A549 (cell line): ENCODE data around the gene PKDCC. TPM values are rescaled to one million over a fixed set of nuclear protein-coding genes. Genes with fewer than 3 reads are reported as not detected.

Experiments
- ATAC-seq, 2 experiments: fragments of 200-7000 bp in 1 of 2; fragments of >200 bp in 1 of 2; cut with Nextera tagmentation in 1 of 2; cut with Tn5 transposase in 1 of 2; 3 replicates each; pipeline versions ENCODE4 v1.8.0 to v1.9.1; 2018 to 2020; ENCODE audit warnings: mild to moderate bottlenecking in 1 of 2, moderate library complexity in 1 of 2
- CTCF ChIA-PET: fragments of 300-600 bp; sonication (Branson Sonifier 250); formaldehyde crosslinking; extraction: SDS; loops from one replicate; lab custom pipeline; 2021; ENCODE audit warnings: antibody characterized with exemption, inconsistent platforms; lab: Yijun Ruan, JAX
- POLR2A ChIA-PET: fragments of 350-600 bp; formaldehyde crosslinking; extraction: SDS; loops from one replicate; lab custom pipeline; 2021; ENCODE audit warnings: antibody characterized with exemption, inconsistent platforms; lab: Yijun Ruan, JAX
- DNase-seq, 2 experiments: peaks; one replicate each; pipeline versions ENCODE4 v3.0.0 to v3.0.0-alpha.2; 2011 to 2016; ENCODE audit warnings: low read depth in 1 of 2, low spot score in 1 of 2
- FAIRE-seq: peaks from 2 replicates; lab custom pipeline; 2011; peaks lifted over from hg19 to GRCh38; lab: Jason Lieb, UNC
- H3K27ac ChIP-seq, 2 experiments: fragments of >200 bp; sonication (Bioruptor Twin); formaldehyde crosslinking; 3 replicates each; pipeline ENCODE4 v1.5.1; 2016 to 2017
- H3K4me1 ChIP-seq: fragments of >200 bp; sonication (Bioruptor Twin); formaldehyde crosslinking; 3 replicates; pipeline ENCODE4 v1.6.1; 2016
- H3K4me2 ChIP-seq: fragments of >200 bp; sonication (Bioruptor Twin); formaldehyde crosslinking; 3 replicates; pipeline ENCODE4 v1.6.1; 2016
- H3K4me3 ChIP-seq: fragments of >200 bp; sonication (Bioruptor Twin); formaldehyde crosslinking; 3 replicates; pipeline ENCODE4 v1.5.1; 2016
- H3K9me3 ChIP-seq: fragments of >200 bp; sonication (Bioruptor Twin); formaldehyde crosslinking; 3 replicates; pipeline ENCODE4 v1.6.1; 2016
- ATOH8 ChIP-seq: fragments of 250-450 bp; sonication (Bioruptor Pico); IDR thresholded peaks from 2 replicates; pipeline ENCODE4 v1.5.0; 2020; ENCODE audit warnings: low read depth, mild to moderate bottlenecking, moderate library complexity
- CBX2 ChIP-seq: fragments of 200-600 bp; sonication (generic); IDR thresholded peaks from 2 replicates; pipeline ENCODE4 v1.6.1; 2016; ENCODE audit warnings: low read depth, mild to moderate bottlenecking, borderline replicate concordance
- CHD2 ChIP-seq: fragments of 150-350 bp; IDR thresholded peaks from 2 replicates; pipeline ENCODE4 v1.6.1; 2014; ENCODE audit warnings: low read length; ENCODE audit not compliant: partially characterized antibody
- CTCF ChIP-seq: fragments of >200 bp; sonication (Bioruptor Twin); formaldehyde crosslinking; IDR thresholded peaks from 3 replicates; pipeline ENCODE4 v1.5.1; 2016
- E2F6 ChIP-seq: IDR thresholded peaks from 2 replicates; pipeline ENCODE4 v1.6.1; 2012; ENCODE audit warnings: low read depth, borderline replicate concordance
- EHMT2 ChIP-seq: fragments of 200-600 bp; sonication (generic); IDR thresholded peaks from 2 replicates; pipeline ENCODE4 v1.6.1; 2016; ENCODE audit warnings: antibody characterized with exemption, low read depth, mild to moderate bottlenecking, moderate library complexity
- EP300 ChIP-seq, 2 experiments: fragments of >200 bp; sonication (Bioruptor Twin); formaldehyde crosslinking; IDR thresholded peaks; 2 replicates in 1 of 2; 3 replicates in 1 of 2; pipeline ENCODE4 v1.6.1; 2016 to 2017
- FOSB ChIP-seq: fragments of 250-450 bp; sonication (Bioruptor Pico); IDR thresholded peaks from 2 replicates; pipeline ENCODE4 v1.5.0; 2020; ENCODE audit warnings: mild to moderate bottlenecking, moderate library complexity
- FOXS1 ChIP-seq: fragments of 250-450 bp; sonication (Bioruptor Pico); IDR thresholded peaks from 2 replicates; pipeline ENCODE4 v1.5.0; 2020; ENCODE audit warnings: mild to moderate bottlenecking, moderate library complexity
- GATA3 ChIP-seq: IDR thresholded peaks from 2 replicates; pipeline ENCODE4 v1.6.1; 2012; ENCODE audit warnings: borderline replicate concordance
- HDAC2 ChIP-seq: fragments of 200-600 bp; sonication (generic); IDR thresholded peaks from 2 replicates; pipeline ENCODE4 v1.6.1; 2016
- HMGXB4 ChIP-seq: fragments of 250-450 bp; sonication (Bioruptor Pico); IDR thresholded peaks from 2 replicates; pipeline ENCODE4 v1.5.0; 2021; ENCODE audit warnings: mild to moderate bottlenecking, moderate library complexity, borderline replicate concordance
- HOXB13 ChIP-seq: fragments of 250-450 bp; sonication (Bioruptor Pico); IDR thresholded peaks from 2 replicates; pipeline ENCODE4 v1.5.0; 2020; ENCODE audit warnings: low read depth, mild to moderate bottlenecking, moderate library complexity
- HOXB5 ChIP-seq: fragments of 250-450 bp; sonication (Bioruptor Pico); IDR thresholded peaks from 2 replicates; pipeline ENCODE4 v1.5.0; 2020; ENCODE audit warnings: mild to moderate bottlenecking, moderate library complexity
- KDM1A ChIP-seq: fragments of 200-600 bp; sonication (generic); IDR thresholded peaks from 2 replicates; pipeline ENCODE4 v1.6.1; 2016; ENCODE audit warnings: low read depth, mild to moderate bottlenecking
- MAFK ChIP-seq: fragments of 450-650 bp; IDR thresholded peaks from 2 replicates; pipeline ENCODE4 v1.6.1; 2014; ENCODE audit not compliant: partially characterized antibody
- MYC ChIP-seq: IDR thresholded peaks from 2 replicates; pipeline ENCODE4 v1.6.1; 2012; ENCODE audit warnings: mild to moderate bottlenecking, inconsistent platforms, low read length, improper control_type of control experiment, borderline replicate concordance
- NFE2L2 ChIP-seq: fragments of 150-350 bp; conservative IDR thresholded peaks from 2 replicates; pipeline ENCODE4 v1.6.1; 2014; ENCODE audit warnings: low read length
- NR3C1 ChIP-seq: fragments of >200 bp; sonication (Bioruptor Twin); formaldehyde crosslinking; IDR thresholded peaks from 3 replicates; pipeline ENCODE4 v1.6.1; 2017
- PHF8 ChIP-seq: fragments of 200-600 bp; sonication (generic); IDR thresholded peaks from 2 replicates; pipeline ENCODE4 v1.6.1; 2016; ENCODE audit warnings: low read depth, mild to moderate bottlenecking, antibody characterized with exemption, moderate library complexity, borderline replicate concordance
- ZSCAN20 ChIP-seq: fragments of 250-450 bp; sonication (Bioruptor Pico); IDR thresholded peaks from 2 replicates; pipeline ENCODE4 v1.8.0; 2022; ENCODE audit warnings: mild to moderate bottlenecking, moderate library complexity
- WGBS: methylation state at CpG from one replicate; pipeline ENCODE4 v1.1.6; 2017; ENCODE audit errors: missing lambda C conversion rate; 5-methylcytosine and 5-hydroxymethylcytosine counted together
- polyA plus RNA-seq, 4 experiments: library from polyadenylated mRNA; depleted of rRNA in 3 of 4; stranded (reverse); fragments of >200 nt; fragmentation: RNase III in 1 of 4; extraction: RNeasy Plus Mini Kit Qiagen cat#74134 plus additional on column Dnase treatment in 1 of 4; gene quantifications; 2 replicates in 3 of 4; 3 replicates in 1 of 4; pipeline ENCODE4 v1.2.3, GENCODE V29; 2011 to 2017

PKDCC gene
- polyA plus RNA-seq, 2 of the 4 experiments (the other 2 are of a cell fraction) = 30.0 to 64.5 TPM

- TF ChIP-seq ATOH8 (CRISPR knock-in tag) = no peak
- TF ChIP-seq, all 56 proteins: peak for 0
These were observed 49.4 kb upstream of the PKDCC start (continued) for GRCh38 chr2:41998186-41999127.

- WGBS = 87% methylated on average over 1 of the region's 1 CpG
- TF ChIP-seq NFE2L2 (no peak), CHD2 (no peak), CBX2 (no peak), FOXS1 (CRISPR knock-in tag) (no peak), HOXB13 (CRISPR knock-in tag) (no peak), E2F6 (no peak), EP300 (IDR thresholded peaks at IDR 0.05) (no peak), KDM1A (no peak), EHMT2 (no peak), NR3C1 (no peak), MAFK (no peak), FOSB (CRISPR knock-in tag) (no peak), MYC (no peak), HDAC2 (no peak), HOXB5 (CRISPR knock-in tag) (no peak), HMGXB4 (no peak), PHF8 (no peak), ZSCAN20 (CRISPR knock-in tag) (no peak), CTCF (no peak), GATA3 (no peak)
- TF ChIP-seq, all 56 proteins: peak for 0
- no peak for ATAC-seq
- Histone ChIP-seq H3K4me2 (no peak overlapping the region), H3K9me3 (peaks cover 4% of the 10 kb centered on the region; the same call in 1 of the 3 replicates), H3K4me3 (no peak overlapping the region), H3K4me1 (no peaks in the 10 kb centered on the region), H3K27ac (no peak overlapping the region)
- no peak for FAIRE-seq
- POLR2A ChIA-PET = no interaction called here
- CTCF ChIA-PET = interaction anchor here (0.7 to 1.7 kb wide), 4 partner anchors 17 to 181 kb away, joined by 3 to 4 read pairs (median 3); no protein-coding TSS in a partner anchor
- no peak for DNase-seq
These were observed 48.7 kb upstream of the PKDCC start for GRCh38 chr2:41999128-41999480.
